Astrocyte of the spinal cord (primary cell): ENCODE measurements around the gene PTPRD.

ENCODE experiments used
- DNase-seq: peaks from one replicate; pipeline ENCODE4 v3.0.0; 2011; ENCODE audit warnings: low read depth, low spot score
- H3K4me3 ChIP-seq: 2 replicates; pipeline ENCODE4 v1.5.1; 2011; ENCODE audit warnings: low read depth, mild to moderate bottlenecking, low read length, moderate library complexity
- CTCF ChIP-seq: IDR thresholded peaks from 2 replicates; pipeline ENCODE4 v1.5.1; 2012; ENCODE audit warnings: low read depth, mild to moderate bottlenecking, low read length, inconsistent platforms
- in situ Hi-C: cut with HindIII; loops from 2 replicates; pipeline ENCODE4 v1.10.0; 2017; ENCODE audit warnings: low sequenced_read_pairs

PTPRD gene

DNA sequence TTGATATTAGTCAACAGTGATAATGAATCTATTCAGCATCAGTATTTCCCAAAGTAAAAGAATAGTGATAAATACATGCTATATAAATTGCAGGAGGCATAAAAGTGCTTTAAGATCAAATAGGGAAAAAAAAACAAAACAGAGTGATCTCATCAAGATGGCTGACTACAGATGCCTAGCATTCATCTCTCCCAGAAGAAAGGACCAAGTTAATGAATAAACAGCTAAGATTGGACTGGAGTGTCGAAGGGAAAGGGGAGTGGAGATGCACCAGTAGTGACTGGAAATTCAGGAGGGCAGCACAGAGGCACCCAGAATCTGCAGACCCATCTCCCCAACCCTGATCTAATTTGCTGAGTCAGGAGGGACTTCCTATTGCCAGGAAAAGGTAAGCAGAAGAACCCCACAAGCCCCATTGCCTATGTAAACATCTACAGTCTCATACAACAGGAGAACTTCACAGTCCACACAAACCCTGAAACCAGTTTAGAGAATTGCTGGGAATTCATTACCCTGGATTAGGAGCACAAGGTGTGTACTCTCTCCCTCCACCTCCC lies 699.4 kb downstream of the PTPRD start:
- no peak for DNase-seq
- in situ Hi-C loops: no loop called here
- no peak overlapping the region for H3K4me3 ChIP-seq
- TF ChIP-seq CTCF: no peak

GRCh38 chr9:9912459-9912858 lies 700.3 kb downstream of the PTPRD start:
- in situ Hi-C loops: no loop called here
- no peak for DNase-seq

DNA sequence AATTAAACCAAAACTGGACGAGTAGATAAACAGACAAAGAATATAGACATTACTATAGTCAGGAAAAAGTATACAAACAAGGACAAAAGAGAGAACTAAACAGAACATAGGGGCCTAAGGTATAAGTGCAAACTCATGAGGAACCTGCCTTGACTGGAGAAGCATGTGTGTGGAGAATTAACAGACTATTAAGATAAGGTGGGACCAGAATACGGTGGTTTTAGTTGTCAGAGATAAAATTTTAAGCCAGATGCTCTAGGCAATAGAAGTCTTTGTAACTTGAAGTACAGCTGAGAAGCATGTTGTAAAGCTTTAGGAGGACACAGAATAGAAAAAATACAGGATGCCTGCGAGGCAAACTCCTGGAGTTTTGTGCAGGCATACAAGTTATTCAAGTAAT lies 707.1 kb downstream of the PTPRD start:
- in situ Hi-C loops: no loop called here

More at GRCh38 chr9:9912459-9912858, 700.3 kb downstream of the PTPRD start:
- TF ChIP-seq CTCF: peak; percentile 46
- H3K4me3 ChIP-seq: no peak overlapping the region

DNA sequence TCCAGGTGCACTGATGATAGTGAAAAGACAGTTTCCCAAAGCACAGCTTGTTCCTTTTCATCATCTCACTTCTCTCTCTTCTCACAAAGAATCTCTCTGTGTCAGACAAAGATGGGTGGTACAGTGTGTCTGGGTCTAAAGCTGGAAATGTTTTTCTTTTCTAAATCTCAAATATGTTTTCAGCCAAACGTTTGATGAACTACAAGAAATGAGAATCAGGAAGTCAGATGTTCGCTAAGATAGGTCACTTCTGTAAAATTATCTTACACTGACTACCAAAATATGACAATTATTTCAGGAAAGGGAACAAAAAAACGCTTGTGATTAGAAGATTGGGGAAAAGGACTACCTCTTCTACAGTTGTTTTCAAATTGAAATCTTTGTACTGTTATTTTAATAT lies 708.8 kb downstream of the PTPRD start:
- H3K4me3 ChIP-seq: no peak overlapping the region
- no peak for TF ChIP-seq CTCF
- in situ Hi-C loops: no loop called here
- no peak for DNase-seq

More for the DNA sequence above, 707.1 kb downstream of the PTPRD start:
- no peak for TF ChIP-seq CTCF
- no peak overlapping the region for H3K4me3 ChIP-seq
- no peak for DNase-seq

DNA sequence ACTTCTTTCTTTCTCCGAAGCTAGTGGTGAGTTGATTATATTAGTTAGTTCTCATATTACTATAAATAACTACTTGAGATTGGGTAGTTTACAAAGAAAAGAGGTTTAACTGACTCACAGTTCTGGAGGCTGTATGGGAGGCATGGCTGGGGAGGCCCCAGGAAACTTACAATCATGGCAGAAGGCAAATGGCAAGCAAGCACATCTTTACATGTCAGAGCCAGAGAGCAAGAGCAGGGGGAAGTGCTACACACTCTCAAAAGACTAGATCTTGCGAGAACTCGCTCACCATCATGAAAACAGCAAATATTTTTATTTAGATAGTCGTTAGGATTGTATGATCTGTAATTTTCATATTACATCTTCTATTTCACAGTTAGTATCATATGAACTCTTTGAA lies 711.2 kb downstream of the PTPRD start:
- H3K4me3 ChIP-seq: no peak overlapping the region
- no peak for DNase-seq
- in situ Hi-C loops: no loop called here
- no peak for TF ChIP-seq CTCF

DNA sequence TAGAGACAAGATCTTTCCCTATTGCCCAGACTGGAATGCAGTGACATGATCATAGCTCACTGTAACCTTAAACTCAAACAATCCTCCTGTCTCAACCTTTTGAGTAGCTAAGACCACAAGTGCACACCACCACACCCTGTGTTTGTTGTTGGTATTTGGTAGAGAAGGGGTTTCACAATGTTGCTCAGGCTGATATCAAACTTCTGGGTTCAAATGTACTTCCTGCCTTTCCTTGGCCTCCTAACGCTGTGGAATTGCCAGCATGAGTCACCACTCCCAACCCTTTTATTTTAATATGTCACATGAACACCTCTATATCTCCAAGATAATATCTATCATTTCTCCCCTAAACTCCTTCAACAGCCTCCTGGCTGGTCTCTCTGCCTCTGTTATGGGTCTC lies 719.0 kb downstream of the PTPRD start:
- in situ Hi-C loops: no loop called here
- H3K4me3 ChIP-seq: no peak overlapping the region
- no peak for TF ChIP-seq CTCF
- peak; percentile 2 for DNase-seq

DNA sequence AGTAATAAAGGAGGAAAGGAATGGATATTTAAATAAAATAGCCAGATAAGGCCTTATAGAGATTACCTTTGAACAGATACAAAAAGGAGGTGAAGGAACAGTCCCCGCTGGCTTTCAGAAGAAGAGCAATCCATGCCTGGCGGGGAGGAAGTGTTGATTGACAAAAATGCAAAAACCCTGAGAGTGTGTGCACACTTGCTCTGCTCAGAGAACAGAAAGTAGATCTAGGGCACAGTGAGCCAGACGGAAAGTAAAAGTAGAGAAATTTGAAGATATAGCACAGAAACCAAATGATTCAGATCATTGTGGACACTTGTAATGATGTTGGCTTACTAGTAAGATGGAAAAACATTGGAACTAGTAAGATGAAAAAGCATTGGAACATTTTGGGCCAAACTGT lies 720.6 kb downstream of the PTPRD start:
- no peak overlapping the region for H3K4me3 ChIP-seq
- no peak for DNase-seq
- no peak for TF ChIP-seq CTCF
- in situ Hi-C loops: no loop called here
